CD4-positive, alpha-beta T cell (primary cell): Measurements from ENCODE around the gene STK32C. TPM values are rescaled to one million over a fixed set of nuclear protein-coding genes. Genes with fewer than 3 reads are reported as not detected.

Experiments used
- ATAC-seq: fragments of 200-7000 bp; cut with Tn5 transposase; one replicate; pipeline ENCODE4 v1.10.0; 2022; ENCODE audit warnings: mild to moderate bottlenecking; ENCODE audit not compliant: poor library complexity
- CTCF ChIA-PET: fragments of 350-600 bp; sonication (Branson Sonifier 250); formaldehyde crosslinking; loops from one replicate; lab custom pipeline; 2021; ENCODE audit warnings: antibody characterized with exemption, inconsistent platforms; lab: Charles Lee
- POLR2A ChIA-PET: fragments of 350-600 bp; sonication (Branson Sonifier 250); formaldehyde crosslinking; loops from one replicate; lab custom pipeline; 2021; ENCODE audit warnings: antibody characterized with exemption, inconsistent platforms; lab: Charles Lee
- DNase-seq, 14 experiments: peaks; one replicate each; pipeline ENCODE4 v3.0.0-alpha.2; 2013 to 2020; ENCODE audit warnings: mixed read lengths in 2 of 14
- H3K27ac ChIP-seq, 2 donors: one replicate each; pipeline versions ENCODE4 v1.5.1 to v1.7.0; 2013; ENCODE audit warnings: low read length in 2 of 2, low read depth in 1 of 2, mild to moderate bottlenecking in 1 of 2
- H3K27me3 ChIP-seq, 2 experiments: 1 replicate in 1 of 2; 2 replicates in 1 of 2; pipeline versions ENCODE4 v1.6.1 to v1.7.0; 2013; ENCODE audit warnings: low read length in 2 of 2, control low read depth in 1 of 2, mild to moderate bottlenecking in 1 of 2, moderate library complexity in 1 of 2; ENCODE audit not compliant: insufficient read depth in 2 of 2, control insufficient read depth in 1 of 2
- H3K36me3 ChIP-seq: one replicate; pipeline ENCODE4 v1.6.1; 2013; ENCODE audit warnings: low read length, control low read depth; ENCODE audit not compliant: insufficient read depth
- H3K4me1 ChIP-seq: one replicate; pipeline ENCODE4 v1.6.1; 2013; ENCODE audit warnings: low read length, control low read depth; ENCODE audit not compliant: insufficient read depth
- H3K4me3 ChIP-seq: one replicate; pipeline ENCODE4 v1.5.1; 2013; ENCODE audit warnings: mild to moderate bottlenecking, low read length, moderate library complexity
- H3K9me3 ChIP-seq, 2 experiments: 1 replicate in 1 of 2; 2 replicates in 1 of 2; pipeline versions ENCODE4 v1.6.1 to v1.7.0; 2013; ENCODE audit warnings: low read length in 2 of 2, mild to moderate bottlenecking in 2 of 2, control low read depth in 1 of 2, moderate library complexity in 1 of 2; ENCODE audit not compliant: control insufficient read depth in 1 of 2, insufficient read depth in 1 of 2
- H3K27ac Mint-ChIP-seq: one replicate; pipeline ENCODE4 v1.8.0; 2020; ENCODE audit warnings: mixed read lengths
- H3K27me3 Mint-ChIP-seq: one replicate; pipeline ENCODE4 v1.8.0; 2021; ENCODE audit warnings: mixed read lengths
- H3K36me3 Mint-ChIP-seq: one replicate; pipeline ENCODE4 v1.8.0; 2021; ENCODE audit warnings: low read depth, mixed read lengths
- H3K4me1 Mint-ChIP-seq: one replicate; pipeline ENCODE4 v1.8.0; 2021; ENCODE audit warnings: low read depth, mixed read lengths
- H3K4me3 Mint-ChIP-seq: one replicate; pipeline ENCODE4 v1.8.0; 2020; ENCODE audit warnings: mild to moderate bottlenecking, mixed read lengths
- H3K9me3 Mint-ChIP-seq: one replicate; pipeline ENCODE4 v1.8.0; 2020; ENCODE audit warnings: mixed read lengths
- CTCF ChIP-seq: fragments of 200-600 bp; IDR thresholded peaks from one replicate; pipeline ENCODE4 v1.8.0; 2022; ENCODE audit warnings: antibody characterized with exemption, mild to moderate bottlenecking
- intact Hi-C, 2 experiments: fragments of 100-400 bp; cut with DNase I in 1 of 2; cut with micrococcal nuclease in 1 of 2; formaldehyde crosslinking; loops; one replicate each; pipeline versions ENCODE4 v1.15.1 to v1.9.0; 2023 to 2025; cut with DNase I, micrococcal nuclease
- total RNA-seq, 174 experiments: library from RNA in 2 of 174; stranded (reverse) in 2 of 174; gene quantifications; one replicate each; pipeline ENCODE4 v1.2.3 and lab custom pipeline; 2021 to 2026

Gene STK32C
- total RNA-seq, 2 experiments from 2014 or later = 4.9 to 5.2 TPM

GRCh38 chr10:132228616-132229015 is 79.1 kb downstream of the STK32C start:
- POLR2A ChIA-PET = no interaction called here
- Mint-ChIP-seq H3K36me3 (no peaks in the 10 kb centered on the region), H3K27ac (peak overlapping the region; percentile 88), H3K9me3 (no peaks in the 10 kb centered on the region), H3K4me1 (peaks cover 32% of the 10 kb centered on the region), H3K27me3 (no peaks in the 10 kb centered on the region), H3K4me3 (no peak overlapping the region)
- Histone ChIP-seq H3K9me3 (no peaks in the 10 kb centered on the region), H3K27ac (no peak overlapping the region), H3K36me3 (no peaks in the 10 kb centered on the region), H3K27me3 (peaks cover 0 to 2% of the 10 kb centered on the region in 2 experiments), H3K4me1 (peaks cover 43% of the 10 kb centered on the region), H3K4me3 (no peak overlapping the region)
- TF ChIP-seq CTCF = no peak
- CTCF ChIA-PET = no interaction called here
- intact Hi-C loops = no loop called here
- no peak for ATAC-seq
- DNase-seq = no peak

GRCh38 chr10:132227851-132228390 is 79.8 kb downstream of the STK32C start:
- H3K9me3 Mint-ChIP-seq = no peaks in the 10 kb centered on the region
- H3K27ac Mint-ChIP-seq = no peak overlapping the region
- no peaks in the 10 kb centered on the region for H3K36me3 ChIP-seq
- H3K4me3 ChIP-seq = no peak overlapping the region
- no peak for ATAC-seq
- intact Hi-C loops = no loop called here
- H3K9me3 ChIP-seq = no peaks in the 10 kb centered on the region
- TF ChIP-seq CTCF = no peak
- peaks cover 44% of the 10 kb centered on the region for H3K4me1 ChIP-seq
- no peaks in the 10 kb centered on the region for H3K27me3 ChIP-seq
- H3K27me3 Mint-ChIP-seq = no peaks in the 10 kb centered on the region
- peaks cover 34% of the 10 kb centered on the region for H3K4me1 Mint-ChIP-seq
- POLR2A ChIA-PET = no interaction called here
- H3K36me3 Mint-ChIP-seq = no peaks in the 10 kb centered on the region
- no peak overlapping the region for H3K4me3 Mint-ChIP-seq
- H3K27ac ChIP-seq = no peak overlapping the region
- no peak for DNase-seq
- CTCF ChIA-PET = no interaction called here

- no peak for ATAC-seq
- intact Hi-C loops = no loop called here
- H3K27ac Mint-ChIP-seq = no peak overlapping the region
- H3K4me3 Mint-ChIP-seq = no peak overlapping the region
- H3K4me3 ChIP-seq = no peak overlapping the region
- H3K4me1 Mint-ChIP-seq = peaks cover 23% of the 10 kb centered on the region
- H3K9me3 ChIP-seq = no peaks in the 10 kb centered on the region
- H3K36me3 Mint-ChIP-seq = no peaks in the 10 kb centered on the region
- DNase-seq = no peak
- TF ChIP-seq CTCF = no peak
- no peaks in the 10 kb centered on the region for H3K27me3 ChIP-seq
- CTCF ChIA-PET = no interaction called here
- POLR2A ChIA-PET = no interaction called here
- no peak overlapping the region for H3K27ac ChIP-seq
- peaks cover 34% of the 10 kb centered on the region for H3K4me1 ChIP-seq
- no peaks in the 10 kb centered on the region for H3K9me3 Mint-ChIP-seq
- no peaks in the 10 kb centered on the region for H3K36me3 ChIP-seq
- H3K27me3 Mint-ChIP-seq = no peaks in the 10 kb centered on the region
These were observed 81.0 kb downstream of the STK32C start for GRCh38 chr10:132226586-132227405.
